Karpas-422 (cell line): ENCODE measurements around the gene NFKBIZ. TPM values are rescaled to one million over a fixed set of nuclear protein-coding genes. Genes with fewer than 3 reads are reported as not detected.
A peak's percentile ranks its signal among the peaks of the same experiment; 100 is the strongest.

Experiments used
- DNase-seq: peaks from one replicate; pipeline ENCODE4 v3.0.0-alpha.2; 2015
- H2AFZ ChIP-seq: fragments of 200-600 bp; sonication (generic); 2 replicates; pipeline ENCODE4 v1.6.1; 2014; ENCODE audit warnings: antibody characterized with exemption, low read length, mixed read lengths
- H3K27ac ChIP-seq: fragments of 200-600 bp; sonication (generic); 2 replicates; pipeline ENCODE4 v1.5.1; 2014; ENCODE audit warnings: mild to moderate bottlenecking, low read length, moderate library complexity
- H3K27me3 ChIP-seq: fragments of 200-600 bp; sonication (generic); 2 replicates; pipeline ENCODE4 v1.6.1; 2014; ENCODE audit warnings: low read length, mixed read lengths
- H3K36me3 ChIP-seq: fragments of 200-600 bp; sonication (generic); 2 replicates; pipeline ENCODE4 v1.6.1; 2014; ENCODE audit warnings: low read length, mixed read lengths; ENCODE audit not compliant: insufficient read depth
- H3K4me1 ChIP-seq: fragments of 200-600 bp; sonication (generic); 2 replicates; pipeline ENCODE4 v1.6.1; 2014; ENCODE audit warnings: mild to moderate bottlenecking, low read length, mixed read lengths
- H3K4me2 ChIP-seq: fragments of 200-600 bp; sonication (generic); 2 replicates; pipeline ENCODE4 v1.6.1; 2014; ENCODE audit warnings: low read length, low read depth, mild to moderate bottlenecking; ENCODE audit not compliant: poor library complexity, severe bottlenecking
- H3K4me3 ChIP-seq: fragments of 200-600 bp; sonication (generic); 2 replicates; pipeline ENCODE4 v1.5.1; 2014; ENCODE audit warnings: mild to moderate bottlenecking, antibody characterized with exemption, low read length, mixed read lengths
- H3K79me2 ChIP-seq: fragments of 200-600 bp; sonication (generic); 2 replicates; pipeline ENCODE4 v1.6.1; 2014; ENCODE audit warnings: mild to moderate bottlenecking, low read length, mixed read lengths
- H3K9ac ChIP-seq: fragments of 200-600 bp; sonication (generic); 2 replicates; pipeline ENCODE4 v1.6.0; 2014; ENCODE audit warnings: low read length
- H3K9me2 ChIP-seq: fragments of 200-600 bp; sonication (generic), shearing (Covaris generic); replicated peaks from 2 replicates; pipeline ENCODE4 v1.6.0; 2014; ENCODE audit warnings: mild to moderate bottlenecking, low read length, moderate library complexity; ENCODE audit not compliant: insufficient read depth
- H3K9me3 ChIP-seq: fragments of 300-700, 200-600 bp; sonication (generic); 2 replicates; pipeline ENCODE4 v1.6.1; 2014; ENCODE audit warnings: low read length, mixed read lengths
- H4K20me1 ChIP-seq: fragments of 200-600 bp; sonication (generic); 2 replicates; pipeline ENCODE4 v1.6.1; 2014; ENCODE audit warnings: mild to moderate bottlenecking, antibody characterized with exemption, low read length, low read depth; ENCODE audit not compliant: insufficient read depth
- total RNA-seq: library from RNA; depleted of rRNA; stranded (reverse); fragments of >200 nt; shearing (Covaris generic); gene quantifications from 2 replicates; pipeline ENCODE4 v1.2.3, GENCODE V29; 2014; ENCODE audit warnings: low replicate concordance

The NFKBIZ gene
- total RNA-seq, 1 experiment from 2014 or later = 6.3 TPM

GRCh38 chr3:101828691-101829436 lies 20.4 kb upstream of the NFKBIZ start:
- H2AFZ ChIP-seq = no peak overlapping the region
- no peaks in the 10 kb centered on the region for H3K27me3 ChIP-seq
- H3K9ac ChIP-seq = peak overlapping the region; percentile 74
- no peak overlapping the region for H3K27ac ChIP-seq
- no peaks in the 10 kb centered on the region for H3K79me2 ChIP-seq
- H3K36me3 ChIP-seq = no peaks in the 10 kb centered on the region
- H3K4me3 ChIP-seq = peak overlapping the region; percentile 70; the same call in 1 of the 2 replicates
- H3K4me2 ChIP-seq = peak overlapping the region; percentile 96
- no peaks in the 10 kb centered on the region for H3K9me3 ChIP-seq
- H3K4me1 ChIP-seq = peaks cover 40% of the 10 kb centered on the region
- no peaks in the 10 kb centered on the region for H4K20me1 ChIP-seq
- DNase-seq = no peak
- no peaks in the 10 kb centered on the region for H3K9me2 ChIP-seq

- no peaks in the 10 kb centered on the region for H3K27me3 ChIP-seq
- no peak for DNase-seq
Observed at GRCh38 chr3:101829437-101829830, 19.9 kb upstream of the NFKBIZ start.

GRCh38 chr3:101829874-101830273 lies 19.4 kb upstream of the NFKBIZ start:
- no peak overlapping the region for H3K4me2 ChIP-seq
- no peaks in the 10 kb centered on the region for H3K9me3 ChIP-seq
- H3K27me3 ChIP-seq = no peaks in the 10 kb centered on the region
- DNase-seq = no peak
- H3K9me2 ChIP-seq = no peaks in the 10 kb centered on the region
- H2AFZ ChIP-seq = no peak overlapping the region
- no peak overlapping the region for H3K27ac ChIP-seq
- H3K36me3 ChIP-seq = no peaks in the 10 kb centered on the region
- no peak overlapping the region for H3K4me3 ChIP-seq
- H4K20me1 ChIP-seq = no peaks in the 10 kb centered on the region
- H3K9ac ChIP-seq = no peak overlapping the region
- peaks cover 40% of the 10 kb centered on the region for H3K4me1 ChIP-seq
- no peaks in the 10 kb centered on the region for H3K79me2 ChIP-seq

More at GRCh38 chr3:101829437-101829830, 19.9 kb upstream of the NFKBIZ start:
- Histone ChIP-seq H3K27ac (no peak overlapping the region), H2AFZ (no peak overlapping the region), H3K9me2 (no peaks in the 10 kb centered on the region), H4K20me1 (no peaks in the 10 kb centered on the region), H3K9ac (peak overlapping the region; percentile 8; the same call in 1 of the 2 replicates), H3K36me3 (no peaks in the 10 kb centered on the region), H3K4me2 (no peak overlapping the region), H3K9me3 (no peaks in the 10 kb centered on the region), H3K4me3 (0 out of 2 replicates have a peak overlapping the region, but pooled peaks have one; percentile 70), H3K79me2 (no peaks in the 10 kb centered on the region), H3K4me1 (peaks cover 40% of the 10 kb centered on the region)

GRCh38 chr3:101833446-101833974 lies 15.8 kb upstream of the NFKBIZ start:
- Histone ChIP-seq H3K79me2 (no peaks in the 10 kb centered on the region), H3K27ac (no peak overlapping the region), H4K20me1 (no peaks in the 10 kb centered on the region), H2AFZ (no peak overlapping the region), H3K4me3 (no peak overlapping the region), H3K36me3 (no peaks in the 10 kb centered on the region), H3K9ac (no peak overlapping the region), H3K4me1 (peaks cover 11% of the 10 kb centered on the region), H3K9me2 (no peaks in the 10 kb centered on the region), H3K4me2 (no peak overlapping the region), H3K9me3 (no peaks in the 10 kb centered on the region), H3K27me3 (no peaks in the 10 kb centered on the region)
- DNase-seq = no peak

GRCh38 chr3:101835676-101836075 lies 13.6 kb upstream of the NFKBIZ start:
- H3K27ac ChIP-seq = no peak overlapping the region
- H3K27me3 ChIP-seq = no peaks in the 10 kb centered on the region
- H3K36me3 ChIP-seq = no peaks in the 10 kb centered on the region
- H4K20me1 ChIP-seq = no peaks in the 10 kb centered on the region
- DNase-seq = no peak
- H3K4me3 ChIP-seq = no peak overlapping the region
- peaks cover 2% of the 10 kb centered on the region; the same call in 1 of the 2 replicates for H3K4me1 ChIP-seq
- H2AFZ ChIP-seq = no peak overlapping the region
- H3K9me2 ChIP-seq = no peaks in the 10 kb centered on the region
- H3K9me3 ChIP-seq = no peaks in the 10 kb centered on the region
- no peak overlapping the region for H3K9ac ChIP-seq
- H3K4me2 ChIP-seq = no peak overlapping the region
- H3K79me2 ChIP-seq = no peaks in the 10 kb centered on the region

GRCh38 chr3:101836160-101836559 lies 13.2 kb upstream of the NFKBIZ start:
- Histone ChIP-seq H3K79me2 (no peaks in the 10 kb centered on the region), H3K27ac (no peak overlapping the region), H4K20me1 (no peaks in the 10 kb centered on the region), H3K4me1 (peaks cover 5% of the 10 kb centered on the region; the same call in 1 of the 2 replicates), H3K36me3 (no peaks in the 10 kb centered on the region), H3K9ac (no peak overlapping the region), H3K4me3 (no peak overlapping the region), H2AFZ (no peak overlapping the region), H3K27me3 (no peaks in the 10 kb centered on the region), H3K9me3 (no peaks in the 10 kb centered on the region), H3K4me2 (no peak overlapping the region), H3K9me2 (no peaks in the 10 kb centered on the region)
- DNase-seq = no peak

GRCh38 chr3:101836652-101837598 lies 12.4 kb upstream of the NFKBIZ start:
- Histone ChIP-seq H3K9me2 (no peaks in the 10 kb centered on the region), H3K4me3 (no peak overlapping the region), H3K4me1 (peaks cover 5% of the 10 kb centered on the region; the same call in 1 of the 2 replicates), H4K20me1 (no peaks in the 10 kb centered on the region), H3K27me3 (no peaks in the 10 kb centered on the region), H3K9ac (no peak overlapping the region), H3K36me3 (no peaks in the 10 kb centered on the region; the same call in 1 of the 2 replicates), H3K4me2 (no peak overlapping the region), H3K9me3 (peaks cover 4% of the 10 kb centered on the region), H2AFZ (no peak overlapping the region), H3K27ac (no peak overlapping the region), H3K79me2 (no peaks in the 10 kb centered on the region)
- no peak for DNase-seq

GRCh38 chr3:101838691-101839090 lies 10.6 kb upstream of the NFKBIZ start:
- DNase-seq = no peak
- no peaks in the 10 kb centered on the region for H3K27me3 ChIP-seq
- no peaks in the 10 kb centered on the region for H3K9me2 ChIP-seq
- H3K4me1 ChIP-seq = peaks cover 5% of the 10 kb centered on the region
- no peaks in the 10 kb centered on the region for H4K20me1 ChIP-seq
- H2AFZ ChIP-seq = no peak overlapping the region
- no peaks in the 10 kb centered on the region; the same call in 1 of the 2 replicates for H3K36me3 ChIP-seq
- H3K4me2 ChIP-seq = no peak overlapping the region
- no peaks in the 10 kb centered on the region for H3K79me2 ChIP-seq
- no peak overlapping the region for H3K27ac ChIP-seq
- H3K4me3 ChIP-seq = no peak overlapping the region
- H3K9me3 ChIP-seq = peaks cover 5% of the 10 kb centered on the region
- H3K9ac ChIP-seq = no peak overlapping the region
